ENCODE measurements around the gene PTPRM.

DNA sequence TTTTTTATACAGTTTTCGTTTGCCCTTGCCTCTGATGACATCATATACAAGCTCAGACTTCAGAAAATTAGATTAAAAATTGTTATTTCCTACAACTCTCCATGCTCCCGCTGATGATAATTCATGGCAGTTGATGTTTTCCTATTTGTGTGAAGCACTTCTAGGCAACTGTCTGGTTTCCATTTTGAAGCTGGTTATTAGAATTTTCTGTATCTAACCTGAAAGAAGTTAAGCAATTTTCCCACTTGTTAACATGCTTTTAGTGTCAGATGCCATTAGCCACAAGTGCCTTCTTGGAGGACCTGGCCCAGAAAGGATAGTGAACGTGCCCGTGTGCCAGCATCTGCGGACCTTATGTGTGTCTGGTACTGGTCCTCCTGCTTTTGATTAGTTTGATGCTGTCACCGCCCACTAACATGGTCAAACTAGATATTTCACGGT lies 694.6 kb downstream of the PTPRM start:
- TF ChIP-seq, protein P1, sequence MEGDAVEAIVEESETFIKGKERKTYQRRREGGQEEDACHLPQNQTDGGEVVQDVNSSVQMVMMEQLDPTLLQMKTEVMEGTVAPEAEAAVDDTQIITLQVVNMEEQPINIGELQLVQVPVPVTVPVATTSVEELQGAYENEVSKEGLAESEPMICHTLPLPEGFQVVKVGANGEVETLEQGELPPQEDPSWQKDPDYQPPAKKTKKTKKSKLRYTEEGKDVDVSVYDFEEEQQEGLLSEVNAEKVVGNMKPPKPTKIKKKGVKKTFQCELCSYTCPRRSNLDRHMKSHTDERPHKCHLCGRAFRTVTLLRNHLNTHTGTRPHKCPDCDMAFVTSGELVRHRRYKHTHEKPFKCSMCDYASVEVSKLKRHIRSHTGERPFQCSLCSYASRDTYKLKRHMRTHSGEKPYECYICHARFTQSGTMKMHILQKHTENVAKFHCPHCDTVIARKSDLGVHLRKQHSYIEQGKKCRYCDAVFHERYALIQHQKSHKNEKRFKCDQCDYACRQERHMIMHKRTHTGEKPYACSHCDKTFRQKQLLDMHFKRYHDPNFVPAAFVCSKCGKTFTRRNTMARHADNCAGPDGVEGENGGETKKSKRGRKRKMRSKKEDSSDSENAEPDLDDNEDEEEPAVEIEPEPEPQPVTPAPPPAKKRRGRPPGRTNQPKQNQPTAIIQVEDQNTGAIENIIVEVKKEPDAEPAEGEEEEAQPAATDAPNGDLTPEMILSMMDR (IDR thresholded peaks at IDR 0.05) = no peak
- no peak for TF ChIP-seq POLR2A (IDR thresholded peaks at IDR 0.05)
